Lower leg skin (tissue), 4 donors: ENCODE data around the gene SP8. TPM values are rescaled to one million over a fixed set of nuclear protein-coding genes. Genes with fewer than 3 reads are reported as not detected.

Experiments used
- DNase-seq, 2 donors: peaks; one replicate each; pipeline ENCODE4 v3.0.0-alpha.2; 2019; ENCODE audit warnings: low spot score in 2 of 2
- H3K4me3 ChIP-seq: fragments of 200-600 bp; sonication (generic); 2 replicates; pipeline ENCODE4 v1.5.1; 2017; ENCODE audit warnings: mild to moderate bottlenecking, low read depth; ENCODE audit not compliant: poor library complexity, severe bottlenecking
- CTCF ChIP-seq, 3 donors: fragments of 450-650 bp; IDR thresholded peaks; one replicate each; pipeline ENCODE4 v1.5.1; 2016; ENCODE audit warnings: antibody characterized with exemption in 3 of 3, mild to moderate bottlenecking in 3 of 3, moderate library complexity in 2 of 3
- POLR2A ChIP-seq, 2 donors: fragments of 450-650 bp; IDR thresholded peaks; one replicate each; pipeline ENCODE4 v1.6.1; 2016 to 2017; ENCODE audit warnings: antibody characterized with exemption in 2 of 2, mild to moderate bottlenecking in 1 of 2, moderate library complexity in 1 of 2
- WGBS, 2 donors: methylation state at CpG; one replicate each; pipeline ENCODE4 v1.1.5; 2018; 5-methylcytosine and 5-hydroxymethylcytosine counted together
- intact Hi-C: fragments of 100-400 bp; cut with DNase I; formaldehyde crosslinking; loops from one replicate; pipeline ENCODE4 v1.15.0; 2023; ENCODE audit warnings: low total_unique reads
- total RNA-seq, 4 donors: library from RNA; depleted of rRNA; stranded (reverse); fragments of >200 nt; gene quantifications; one replicate each; pipeline ENCODE4 v1.1.0, GENCODE V29; 2016

Gene SP8
- total RNA-seq, 4 donors from 2014 or later: 3.9 to 27.2 (median 8.1) TPM

DNA sequence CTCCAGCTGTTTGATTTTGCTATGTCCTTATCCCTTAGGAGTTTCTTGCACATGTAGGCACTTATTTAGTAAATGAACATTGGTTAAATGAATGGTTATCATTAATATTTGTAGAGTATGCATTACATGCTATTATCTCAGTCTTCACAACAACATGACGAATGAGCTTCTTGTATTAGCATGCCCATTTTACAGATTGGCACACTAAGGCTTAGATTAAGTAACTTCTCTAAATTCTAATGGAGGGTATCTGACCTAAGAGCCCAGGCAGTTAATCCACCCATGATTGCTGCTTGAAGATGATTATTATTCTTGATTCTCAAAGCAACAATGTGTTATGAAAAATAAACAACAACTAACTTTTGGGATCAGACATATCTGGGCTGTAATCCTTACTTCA lies 32.7 kb downstream of the SP8 start:
- intact Hi-C loops: no loop called here
- TF ChIP-seq POLR2A (IDR thresholded peaks at IDR 0.05) (no peak), CTCF (IDR thresholded peaks at IDR 0.05) (no peak)
- no peak for DNase-seq
- no peak overlapping the region for H3K4me3 ChIP-seq
- WGBS, 2 donors: 96 to 97% methylated on average over 1 of the region's 1 CpG

GRCh38 chr7:20749906-20750305 lies 36.8 kb downstream of the SP8 start:
- DNase-seq: no peak
- 45 to 52% methylated on average over 1 of the region's 1 CpG for WGBS, 2 donors
- H3K4me3 ChIP-seq: no peak overlapping the region
- TF ChIP-seq CTCF (IDR thresholded peaks at IDR 0.05): no peak
- TF ChIP-seq POLR2A (IDR thresholded peaks at IDR 0.05): no peak
- intact Hi-C loops: no loop called here

DNA sequence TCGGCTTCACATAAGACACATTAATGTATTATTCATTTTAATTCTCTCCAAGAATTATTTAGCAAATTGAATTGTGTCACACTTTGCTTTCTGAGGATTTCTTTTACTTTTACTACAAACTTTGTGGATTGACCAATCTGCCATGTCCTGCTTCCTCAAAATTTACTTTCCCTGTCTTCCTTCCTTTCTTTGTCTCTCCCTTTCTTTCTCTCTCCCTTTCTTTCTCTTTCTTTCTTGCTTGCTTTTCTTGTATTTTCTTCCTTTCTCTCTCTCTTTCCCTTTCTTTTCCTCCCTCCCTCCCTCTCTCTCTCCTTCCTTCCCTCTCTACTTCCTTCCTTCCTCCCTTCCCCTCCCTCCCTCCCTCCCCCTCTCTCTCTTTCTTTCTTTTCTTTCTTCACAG lies 37.8 kb downstream of the SP8 start:
- 93 to 94% methylated on average over 1 of the region's 1 CpG for WGBS, 2 donors
- TF ChIP-seq CTCF (IDR thresholded peaks at IDR 0.05): no peak
- TF ChIP-seq POLR2A (IDR thresholded peaks at IDR 0.05): no peak
- intact Hi-C loops: no loop called here
- no peak overlapping the region for H3K4me3 ChIP-seq
- no peak for DNase-seq

- no peak for TF ChIP-seq CTCF (IDR thresholded peaks at IDR 0.05)
- no peak for TF ChIP-seq POLR2A (IDR thresholded peaks at IDR 0.05)
- H3K4me3 ChIP-seq: no peak overlapping the region
- DNase-seq: no peak
- intact Hi-C loops: no loop called here
- WGBS, 2 donors: 67 to 70% methylated on average over 3 of the region's 3 CpGs
Observed at GRCh38 chr7:20747001-20747400, 39.7 kb downstream of the SP8 start.

DNA sequence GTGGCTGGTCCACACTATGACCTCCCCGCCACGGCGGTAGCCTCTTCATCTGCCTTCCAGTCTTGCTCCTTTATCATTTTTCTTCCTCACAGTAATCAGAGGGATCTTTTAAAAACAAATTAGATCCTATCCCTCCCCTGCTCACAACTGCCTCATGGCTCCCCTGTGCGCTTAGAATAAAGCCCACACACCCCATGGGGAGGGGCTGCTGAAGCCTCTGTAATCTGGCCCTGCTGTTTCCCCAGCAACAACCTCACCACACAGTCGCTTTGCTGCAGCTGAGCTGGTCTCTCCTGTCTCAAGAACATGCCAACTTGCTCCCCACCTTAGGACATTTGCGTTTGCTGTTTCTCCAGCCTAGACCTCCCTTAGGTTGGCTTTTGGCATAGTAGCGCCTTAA lies 41.0 kb downstream of the SP8 start:
- intact Hi-C loops: no loop called here
- no peak for TF ChIP-seq CTCF (IDR thresholded peaks at IDR 0.05)
- TF ChIP-seq POLR2A (IDR thresholded peaks at IDR 0.05): no peak
- 80 to 84% methylated on average over 7 of the region's 7 CpGs for WGBS, 2 donors
- no peak overlapping the region for H3K4me3 ChIP-seq
- no peak for DNase-seq

GRCh38 chr7:20744954-20745446 lies 41.7 kb downstream of the SP8 start:
- WGBS, 2 donors: 49% methylated on average over 7 of the region's 7 CpGs
- intact Hi-C loops: no loop called here
- no peak overlapping the region for H3K4me3 ChIP-seq
- DNase-seq: no peak
- no peak for TF ChIP-seq CTCF (IDR thresholded peaks at IDR 0.05)
- no peak for TF ChIP-seq POLR2A (IDR thresholded peaks at IDR 0.05)
